ENCODE measurements around the gene PLCL2. TPM values are rescaled to one million over a fixed set of nuclear protein-coding genes. Genes with fewer than 3 reads are reported as not detected.

The PLCL2 gene
- total RNA-seq, 4 donors from 2014 or later = 0.95 to 4.8 (median 2.2) TPM

DNA sequence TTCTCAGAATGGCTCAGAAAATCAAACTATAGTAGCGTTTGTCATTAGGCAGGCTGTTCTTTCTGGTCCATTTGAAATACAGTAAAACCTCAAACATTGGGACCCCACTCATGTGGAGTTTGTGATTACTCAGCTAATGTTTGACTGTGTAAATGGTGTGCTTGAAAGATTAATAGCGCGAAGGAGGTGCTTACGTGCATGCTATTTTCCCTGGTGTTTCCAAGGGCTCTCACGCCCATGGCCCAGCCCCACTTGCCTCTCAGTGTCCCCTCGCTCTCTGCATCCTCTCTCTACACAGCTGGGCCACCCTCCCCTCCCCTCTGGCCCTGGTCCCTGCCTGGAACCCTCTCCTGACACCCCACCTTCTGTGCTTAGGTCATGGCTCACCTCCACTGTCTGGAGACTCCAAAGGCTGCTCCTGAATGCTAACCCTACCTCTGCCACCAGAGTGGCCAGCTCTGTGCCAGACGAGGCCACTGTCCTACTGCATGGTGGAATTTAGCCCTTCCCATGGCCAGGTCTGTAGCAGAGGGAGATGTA is 194.2 kb downstream of the PLCL2 start:
- DNase-seq = no peak
- no peak overlapping the region for H3K27ac ChIP-seq
- no peaks in the 10 kb centered on the region for H3K4me1 ChIP-seq
- WGBS, 2 donors = 64 to 76% methylated on average over 6 to 7 of the region's 7 CpGs
- TF ChIP-seq, protein P1, sequence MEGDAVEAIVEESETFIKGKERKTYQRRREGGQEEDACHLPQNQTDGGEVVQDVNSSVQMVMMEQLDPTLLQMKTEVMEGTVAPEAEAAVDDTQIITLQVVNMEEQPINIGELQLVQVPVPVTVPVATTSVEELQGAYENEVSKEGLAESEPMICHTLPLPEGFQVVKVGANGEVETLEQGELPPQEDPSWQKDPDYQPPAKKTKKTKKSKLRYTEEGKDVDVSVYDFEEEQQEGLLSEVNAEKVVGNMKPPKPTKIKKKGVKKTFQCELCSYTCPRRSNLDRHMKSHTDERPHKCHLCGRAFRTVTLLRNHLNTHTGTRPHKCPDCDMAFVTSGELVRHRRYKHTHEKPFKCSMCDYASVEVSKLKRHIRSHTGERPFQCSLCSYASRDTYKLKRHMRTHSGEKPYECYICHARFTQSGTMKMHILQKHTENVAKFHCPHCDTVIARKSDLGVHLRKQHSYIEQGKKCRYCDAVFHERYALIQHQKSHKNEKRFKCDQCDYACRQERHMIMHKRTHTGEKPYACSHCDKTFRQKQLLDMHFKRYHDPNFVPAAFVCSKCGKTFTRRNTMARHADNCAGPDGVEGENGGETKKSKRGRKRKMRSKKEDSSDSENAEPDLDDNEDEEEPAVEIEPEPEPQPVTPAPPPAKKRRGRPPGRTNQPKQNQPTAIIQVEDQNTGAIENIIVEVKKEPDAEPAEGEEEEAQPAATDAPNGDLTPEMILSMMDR (IDR thresholded peaks at IDR 0.05) = no peak
- TF ChIP-seq POLR2A (IDR thresholded peaks at IDR 0.05) = no peak
- no peaks in the 10 kb centered on the region for H3K36me3 ChIP-seq
- H3K27me3 ChIP-seq = no peaks in the 10 kb centered on the region
- no peak overlapping the region for H3K4me3 ChIP-seq
- H3K9me3 ChIP-seq = no peaks in the 10 kb centered on the region
- intact Hi-C loops (cut with DNase I) = no loop called here

DNA sequence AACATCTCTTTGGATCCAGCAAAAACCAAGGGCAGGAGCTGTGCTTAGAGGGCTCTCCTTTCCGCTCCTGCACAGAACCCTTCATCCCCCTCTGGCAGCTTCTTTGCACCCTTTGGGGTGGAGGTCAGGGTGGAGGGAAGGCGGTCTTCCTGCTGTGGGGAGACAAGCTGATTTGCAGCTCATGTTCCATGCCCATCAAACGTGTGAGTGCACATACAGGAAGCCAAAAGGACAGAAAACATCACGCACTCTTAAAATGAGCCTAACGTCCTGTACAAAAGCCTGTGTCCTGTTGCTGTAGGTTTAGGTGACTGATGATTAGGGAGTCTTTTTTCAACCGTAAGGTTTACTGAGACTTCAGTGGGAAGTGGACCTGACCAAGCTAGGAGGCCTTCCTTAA is 195.2 kb downstream of the PLCL2 start:
- Histone ChIP-seq H3K9me3 (no peaks in the 10 kb centered on the region), H3K27ac (no peak overlapping the region), H3K4me1 (no peaks in the 10 kb centered on the region), H3K27me3 (no peaks in the 10 kb centered on the region), H3K4me3 (no peak overlapping the region), H3K36me3 (no peaks in the 10 kb centered on the region)
- intact Hi-C loops (cut with DNase I) = no loop called here
- 80 to 90% methylated on average over 6 of the region's 6 CpGs for WGBS, 2 donors
- no peak for TF ChIP-seq POLR2A (IDR thresholded peaks at IDR 0.05)
- TF ChIP-seq, protein P1 (IDR thresholded peaks at IDR 0.05) = no peak
- DNase-seq = no peak

DNA sequence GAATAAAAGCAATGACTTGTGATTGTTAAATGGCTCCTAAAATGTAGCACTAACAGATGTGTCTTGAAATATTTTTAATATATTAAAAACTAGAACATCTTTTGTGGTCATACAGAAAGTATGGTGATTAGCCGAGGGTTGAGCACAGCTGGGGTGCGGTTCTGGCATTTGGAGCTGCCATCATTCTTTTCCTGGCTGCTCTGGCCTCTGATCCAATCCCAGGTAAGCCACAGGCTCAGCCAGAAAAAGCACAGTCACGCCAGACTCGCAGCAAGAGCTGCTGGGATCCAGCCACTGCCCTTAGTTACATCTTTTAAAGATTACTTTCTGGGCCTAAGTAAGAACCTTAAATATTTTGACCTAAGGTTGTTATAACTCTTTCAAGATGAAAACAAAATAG is 196.8 kb downstream of the PLCL2 start:
- intact Hi-C loops (cut with DNase I) = no loop called here
- Histone ChIP-seq H3K4me1 (no peaks in the 10 kb centered on the region), H3K36me3 (no peaks in the 10 kb centered on the region), H3K27ac (no peak overlapping the region), H3K9me3 (no peaks in the 10 kb centered on the region), H3K27me3 (no peaks in the 10 kb centered on the region), H3K4me3 (no peak overlapping the region)
- TF ChIP-seq POLR2A (IDR thresholded peaks at IDR 0.05) = no peak
- TF ChIP-seq, protein P1 (IDR thresholded peaks at IDR 0.05) = no peak
- DNase-seq = no peak
- 70 to 75% methylated on average over 4 of the region's 4 CpGs for WGBS, 2 donors

DNA sequence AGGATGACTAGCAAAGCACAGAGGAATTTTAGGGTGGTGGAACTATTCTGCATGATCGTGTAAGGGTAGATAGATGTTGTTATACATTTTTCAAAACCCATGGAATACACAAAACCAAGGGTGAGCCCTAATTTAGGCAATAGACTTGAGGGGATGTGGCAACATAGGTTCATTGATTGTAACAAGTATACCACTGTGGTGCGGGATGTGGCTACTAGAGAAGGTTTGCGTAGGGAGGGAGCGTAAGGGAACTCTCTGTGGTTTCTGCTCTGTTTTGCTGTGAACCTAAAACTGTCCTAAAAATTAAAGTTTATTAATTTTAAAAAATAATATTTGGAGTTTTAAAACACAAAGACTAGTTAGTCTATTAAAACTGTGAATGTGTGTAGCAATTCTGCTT is 202.8 kb downstream of the PLCL2 start:
- no peaks in the 10 kb centered on the region for H3K27me3 ChIP-seq
- no peak overlapping the region for H3K4me3 ChIP-seq
- peaks cover 0 to 8% (median 0%) of the 10 kb centered on the region in 3 donors for H3K4me1 ChIP-seq
- 81 to 84% methylated on average over 4 of the region's 4 CpGs for WGBS, 2 donors
- intact Hi-C loops (cut with DNase I) = no loop called here
- H3K27ac ChIP-seq = no peak overlapping the region
- H3K9me3 ChIP-seq = no peaks in the 10 kb centered on the region
- no peak for TF ChIP-seq POLR2A (IDR thresholded peaks at IDR 0.05)
- TF ChIP-seq, protein P1 (IDR thresholded peaks at IDR 0.05) = no peak
- H3K36me3 ChIP-seq = no peaks in the 10 kb centered on the region
- no peak for DNase-seq

DNA sequence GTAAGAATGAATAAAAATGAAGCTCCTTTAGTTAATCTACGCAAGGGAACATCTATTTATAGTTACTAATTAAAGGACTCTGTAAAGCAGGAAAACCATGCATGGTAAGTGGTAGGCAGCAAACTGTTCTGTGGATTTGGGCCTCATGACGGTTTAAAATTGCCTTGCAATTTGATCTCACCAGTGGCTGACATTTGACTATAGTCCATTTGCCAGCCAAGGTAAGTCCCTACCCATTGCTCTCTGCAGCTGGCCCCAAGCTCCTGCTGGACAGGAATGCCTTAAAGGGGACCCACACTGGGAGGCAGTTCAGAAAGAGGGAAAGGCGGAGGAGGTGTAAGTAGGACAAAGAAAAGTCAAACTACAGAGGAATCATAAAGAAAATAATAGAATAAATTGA is 203.3 kb downstream of the PLCL2 start:
- no peaks in the 10 kb centered on the region for H3K36me3 ChIP-seq
- WGBS, 2 donors = 63 to 81% methylated on average over 3 of the region's 3 CpGs
- DNase-seq = no peak
- no peak overlapping the region for H3K4me3 ChIP-seq
- H3K9me3 ChIP-seq = no peaks in the 10 kb centered on the region
- TF ChIP-seq, protein P1 (IDR thresholded peaks at IDR 0.05) = no peak
- TF ChIP-seq POLR2A (IDR thresholded peaks at IDR 0.05) = no peak
- no peak overlapping the region for H3K27ac ChIP-seq
- H3K27me3 ChIP-seq = no peaks in the 10 kb centered on the region
- intact Hi-C loops (cut with DNase I) = no loop called here
- peaks cover 0 to 8% (median 0%) of the 10 kb centered on the region in 3 donors for H3K4me1 ChIP-seq
